T-helper 2 cell treated with Interferon-gamma antibody and Interleukin-4, amounts not matched to agents 5 μg/mL and 100 μg/mL, for 36 hours (primary cell): ENCODE data around the gene TUBB4B.
"Not testable (repeated sequence)": the region's sequence is repeated elsewhere in the genome, so short reads cannot be mapped to it uniquely, and the experiment has no call there.

Source experiments
- DNase-seq: peaks from one replicate; pipeline ENCODE4 v3.0.0; 2021; ENCODE audit warnings: low spot score
- H3K27ac Mint-ChIP-seq: one replicate; pipeline ENCODE4 v1.8.0; 2021; ENCODE audit warnings: mild to moderate bottlenecking, mixed read lengths
- H3K27me3 Mint-ChIP-seq: one replicate; pipeline ENCODE4 v1.8.0; 2021; ENCODE audit warnings: low read depth, mixed read lengths
- H3K36me3 Mint-ChIP-seq: one replicate; pipeline ENCODE4 v1.8.0; 2021; ENCODE audit warnings: low read depth, mixed read lengths
- H3K4me1 Mint-ChIP-seq: one replicate; pipeline ENCODE4 v1.8.0; 2021; ENCODE audit warnings: low read depth, mixed read lengths
- H3K4me3 Mint-ChIP-seq: one replicate; pipeline ENCODE4 v1.8.0; 2022; ENCODE audit warnings: mild to moderate bottlenecking, moderate library complexity, mixed read lengths
- H3K9me3 Mint-ChIP-seq: one replicate; pipeline ENCODE4 v1.8.0; 2021; ENCODE audit warnings: mixed read lengths

TUBB4B gene

GRCh38 chr9:137254624-137255447 is 13.7 kb downstream of the TUBB4B start, which contains the start of gene NELFB:
NELFB (plus strand) TSS chr9:137255327.
- peak within 1 kb of the TSS; percentile 82 for H3K27ac Mint-ChIP-seq
- no peaks in the 10 kb centered on the region for H3K9me3 Mint-ChIP-seq
- peak; percentile 97 for DNase-seq

GRCh38 chr9:137255448-137256114 is 14.5 kb downstream of the TUBB4B start:
- Mint-ChIP-seq H3K27ac (peak overlapping the region; percentile 82), H3K36me3 (peaks cover 13% of the 10 kb centered on the region), H3K4me1 (peaks cover 4% of the 10 kb centered on the region), H3K9me3 (no peaks in the 10 kb centered on the region), H3K27me3 (no peaks in the 10 kb centered on the region), H3K4me3 (peak overlapping the region; percentile 91)
- no peak for DNase-seq

More at GRCh38 chr9:137254624-137255447, 13.7 kb downstream of the TUBB4B start, which contains the start of gene NELFB:
- Mint-ChIP-seq H3K4me1 (peaks cover 4% of the 10 kb centered on the region), H3K36me3 (peaks cover 13% of the 10 kb centered on the region), H3K4me3 (peak within 1 kb of the TSS; percentile 91), H3K27me3 (no peaks in the 10 kb centered on the region)

DNA sequence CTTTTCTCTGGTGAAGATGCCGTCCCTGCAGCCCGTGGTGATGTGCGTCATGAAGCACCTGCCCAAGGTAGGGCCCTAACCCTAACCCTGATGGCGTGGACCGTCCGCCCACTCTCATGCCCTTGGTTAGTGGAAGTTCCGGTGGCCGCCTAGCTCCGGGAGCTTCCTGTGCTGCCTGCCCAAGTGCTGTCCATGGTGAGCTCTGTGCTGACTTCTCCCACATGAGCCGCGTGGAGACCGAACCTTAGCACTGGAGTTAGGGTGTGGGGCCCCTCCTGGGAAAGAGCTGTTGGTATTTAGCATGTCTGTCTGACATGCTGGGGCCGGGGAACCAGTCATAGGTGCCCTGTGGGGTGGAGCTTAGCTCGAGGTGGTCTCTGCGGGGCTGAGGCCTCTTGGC is 15.3 kb downstream of the TUBB4B start:
- no peaks in the 10 kb centered on the region for H3K9me3 Mint-ChIP-seq
- H3K4me1 Mint-ChIP-seq: peaks cover 4% of the 10 kb centered on the region
- peak overlapping the region; percentile 91 for H3K4me3 Mint-ChIP-seq
- no peak overlapping the region for H3K27ac Mint-ChIP-seq
- no peaks in the 10 kb centered on the region for H3K27me3 Mint-ChIP-seq
- DNase-seq: no peak
- peaks cover 13% of the 10 kb centered on the region for H3K36me3 Mint-ChIP-seq

DNA sequence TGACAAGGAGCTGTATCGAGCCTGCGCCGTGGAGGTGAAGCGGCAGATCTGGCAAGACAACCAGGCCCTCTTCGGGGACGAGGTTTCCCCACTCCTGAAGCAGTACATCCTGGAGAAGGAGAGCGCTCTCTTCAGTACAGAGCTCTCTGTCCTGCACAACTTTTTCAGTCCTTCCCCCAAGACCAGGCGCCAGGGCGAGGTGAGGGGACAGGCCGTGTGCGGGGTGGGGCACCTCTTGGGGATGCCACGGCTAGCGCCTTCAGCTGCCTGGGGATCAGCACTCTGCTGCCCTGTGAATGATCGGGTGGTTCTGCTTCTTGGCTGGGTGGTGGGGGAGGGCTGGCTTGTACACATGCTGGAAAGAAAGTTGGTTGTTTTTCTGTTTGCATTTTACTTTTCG is 15.8 kb downstream of the TUBB4B start:
- peaks cover 4% of the 10 kb centered on the region for H3K4me1 Mint-ChIP-seq
- no peaks in the 10 kb centered on the region for H3K27me3 Mint-ChIP-seq
- DNase-seq: no peak
- H3K4me3 Mint-ChIP-seq: peak overlapping the region; percentile 91
- peaks cover 17% of the 10 kb centered on the region for H3K36me3 Mint-ChIP-seq
- H3K27ac Mint-ChIP-seq: no peak overlapping the region
- no peaks in the 10 kb centered on the region for H3K9me3 Mint-ChIP-seq

- peaks cover 20% of the 10 kb centered on the region for H3K36me3 Mint-ChIP-seq
- H3K9me3 Mint-ChIP-seq, H3K4me1 Mint-ChIP-seq, H3K27me3 Mint-ChIP-seq, DNase-seq, H3K4me3 Mint-ChIP-seq, H3K27ac Mint-ChIP-seq: not testable (repeated sequence)
Measured at GRCh38 chr9:137262173-137262908, 21.3 kb downstream of the TUBB4B start.

GRCh38 chr9:137262909-137263285 is 21.8 kb downstream of the TUBB4B start:
- H3K27ac Mint-ChIP-seq: no peak overlapping the region
- no peaks in the 10 kb centered on the region for H3K27me3 Mint-ChIP-seq
- no peaks in the 10 kb centered on the region for H3K4me1 Mint-ChIP-seq
- no peak for DNase-seq
- H3K4me3 Mint-ChIP-seq: no peak overlapping the region
- H3K9me3 Mint-ChIP-seq: no peaks in the 10 kb centered on the region
- H3K36me3 Mint-ChIP-seq: peaks cover 20% of the 10 kb centered on the region

- Mint-ChIP-seq H3K9me3 (no peaks in the 10 kb centered on the region), H3K27me3 (no peaks in the 10 kb centered on the region), H3K4me3 (no peak overlapping the region), H3K4me1 (peaks cover under 1% of the 10 kb centered on the region), H3K36me3 (peaks cover 21% of the 10 kb centered on the region), H3K27ac (no peak overlapping the region)
- no peak for DNase-seq
Measured at GRCh38 chr9:137263506-137263905, 22.4 kb downstream of the TUBB4B start.

- H3K36me3 Mint-ChIP-seq: peaks cover 23% of the 10 kb centered on the region
- H3K4me1 Mint-ChIP-seq: peaks cover 2% of the 10 kb centered on the region
- H3K27me3 Mint-ChIP-seq: no peaks in the 10 kb centered on the region
- no peak for DNase-seq
- H3K4me3 Mint-ChIP-seq: no peak overlapping the region
- no peaks in the 10 kb centered on the region for H3K9me3 Mint-ChIP-seq
- no peak overlapping the region for H3K27ac Mint-ChIP-seq
Measured at GRCh38 chr9:137264067-137264466, 23.0 kb downstream of the TUBB4B start.

- peaks cover 27% of the 10 kb centered on the region for H3K36me3 Mint-ChIP-seq
- H3K27ac Mint-ChIP-seq: no peak overlapping the region
- H3K9me3 Mint-ChIP-seq: no peaks in the 10 kb centered on the region
- no peak overlapping the region for H3K4me3 Mint-ChIP-seq
- no peak for DNase-seq
- H3K4me1 Mint-ChIP-seq: peaks cover 2% of the 10 kb centered on the region
- no peaks in the 10 kb centered on the region for H3K27me3 Mint-ChIP-seq
Measured at GRCh38 chr9:137265496-137266161, 24.5 kb downstream of the TUBB4B start.

GRCh38 chr9:137266162-137266527 is 25.1 kb downstream of the TUBB4B start:
- Mint-ChIP-seq H3K4me1 (peaks cover 3% of the 10 kb centered on the region), H3K4me3 (no peak overlapping the region), H3K27ac (no peak overlapping the region), H3K36me3 (peaks cover 27% of the 10 kb centered on the region), H3K27me3 (no peaks in the 10 kb centered on the region), H3K9me3 (no peaks in the 10 kb centered on the region)
- DNase-seq: no peak

DNA sequence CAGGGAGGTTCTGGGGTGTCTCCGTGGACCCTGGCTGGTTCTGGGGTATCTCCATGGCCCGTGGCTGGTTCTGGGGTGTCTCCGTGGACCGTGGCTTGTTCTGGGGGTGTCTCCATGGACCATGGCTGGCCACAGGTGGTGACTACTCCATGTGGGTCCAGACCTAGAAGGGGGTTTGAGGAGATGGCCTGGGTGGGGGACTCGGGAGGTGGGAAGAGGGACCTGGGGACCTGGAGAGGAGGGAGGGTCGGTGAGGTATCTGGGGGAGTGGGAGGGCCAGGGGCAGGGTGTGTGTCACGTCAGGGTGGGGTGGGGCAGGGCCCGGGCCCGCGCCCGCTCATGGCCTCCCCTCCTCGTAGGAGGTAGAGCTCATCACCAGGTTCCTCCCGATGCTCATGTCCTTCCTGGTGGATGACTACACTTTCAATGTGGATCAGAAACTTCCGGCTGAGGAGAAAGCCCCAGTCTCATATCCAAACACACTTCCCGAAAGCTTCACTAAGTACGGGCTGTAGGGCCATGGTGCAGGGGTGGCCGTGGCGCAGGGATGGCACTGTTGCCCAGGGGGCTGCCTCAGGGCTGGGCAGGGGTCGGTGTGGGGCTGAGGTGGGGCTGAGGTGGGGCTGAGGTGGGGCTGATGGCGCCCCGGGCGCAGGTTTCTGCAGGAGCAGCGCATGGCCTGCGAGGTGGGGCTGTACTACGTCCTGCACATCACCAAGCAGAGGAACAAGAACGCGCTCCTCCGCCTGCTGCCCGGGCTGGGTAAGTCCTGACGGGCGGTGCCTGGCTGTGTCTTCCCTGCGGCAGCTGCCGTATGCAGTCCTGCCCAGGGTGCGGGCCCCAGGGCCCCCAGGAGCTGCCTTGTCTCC is 25.7 kb downstream of the TUBB4B start:
- Mint-ChIP-seq H3K4me1 (peaks cover 6% of the 10 kb centered on the region), H3K4me3 (no peak overlapping the region), H3K27ac (no peak overlapping the region), H3K36me3 (peaks cover 23% of the 10 kb centered on the region), H3K9me3 (no peaks in the 10 kb centered on the region), H3K27me3 (no peaks in the 10 kb centered on the region)
- DNase-seq: no peak

DNA sequence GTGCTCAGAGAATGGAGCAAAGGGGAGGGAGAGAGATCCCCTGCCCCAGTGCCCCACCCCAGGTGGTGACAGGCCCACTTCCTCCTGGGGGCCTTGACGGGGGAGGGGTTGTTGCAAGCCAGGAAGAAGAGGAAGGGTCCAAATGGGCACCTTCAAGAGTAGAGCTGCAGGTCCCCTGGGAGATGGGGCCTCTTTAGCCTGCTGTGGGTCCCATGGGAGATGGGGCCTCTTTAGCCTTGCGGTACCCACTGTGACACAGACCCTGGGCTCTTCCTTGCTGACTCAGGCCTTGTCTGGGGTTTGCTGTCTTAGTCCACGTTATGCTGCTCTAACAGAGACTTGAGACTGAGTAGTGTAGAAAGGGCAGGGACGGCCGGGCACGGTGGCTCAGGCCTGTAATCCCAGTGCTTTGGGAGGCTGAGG is 26.9 kb downstream of the TUBB4B start:
- no peaks in the 10 kb centered on the region for H3K9me3 Mint-ChIP-seq
- peaks cover 22% of the 10 kb centered on the region for H3K36me3 Mint-ChIP-seq
- H3K4me1 Mint-ChIP-seq: peaks cover 6% of the 10 kb centered on the region
- H3K27me3 Mint-ChIP-seq: no peaks in the 10 kb centered on the region
- no peak overlapping the region for H3K27ac Mint-ChIP-seq
- no peak for DNase-seq
- H3K4me3 Mint-ChIP-seq: no peak overlapping the region
